ENCODE measurements around the gene CDK4.

The CDK4 gene

GRCh38 chr12:57700317-57700716 lies 51.8 kb downstream of the CDK4 start:
- no peak for DNase-seq (ENCODE audit: low spot score)

- no peak for DNase-seq (ENCODE audit: low spot score)
Measured at GRCh38 chr12:57698414-57698813, 53.7 kb downstream of the CDK4 start.
